ENCODE results near the gene CHRNA4. TPM values are rescaled to one million over a fixed set of nuclear protein-coding genes. Genes with fewer than 3 reads are reported as not detected.
A peak's percentile ranks its signal among the peaks of the same experiment; 100 is the strongest.

Gene CHRNA4
- total and polyA plus RNA-seq, 2 of the 13 experiments (the other 11 are each of a cell fraction or from before 2014, with no cell fraction given), result not detected

- POLR2A ChIA-PET, result no interaction called here
- Histone ChIP-seq H3K9me3 (ENCODE audit: low read length) (no peaks in the 10 kb centered on the region), H2AFZ (ENCODE audit: low read length) (no peak overlapping the region), H3K4me3 (replicated peaks in 1 of 3; ENCODE audit: insufficient read depth in 1 of 3, low read depth in 2 of 3, low read length in 3 of 3) (no peak overlapping the region), H3K4me2 (ENCODE audit: low read depth, low read length) (no peak overlapping the region), H3K9ac (ENCODE audit: insufficient read depth, low read depth, low read length) (no peak overlapping the region), H3K27me3 (ENCODE audit: control insufficient read depth in 1 of 2, insufficient read depth in 2 of 2, low read length in 2 of 2) (peaks cover 13 to 74% of the 10 kb centered on the region in 2 experiments), H3K36me3 (replicated peaks in 1 of 2; ENCODE audit: control insufficient read depth in 1 of 2, insufficient read depth in 2 of 2, low read length in 2 of 2) (no peaks in the 10 kb centered on the region), H4K20me1 (ENCODE audit: insufficient read depth, low read length) (no peaks in the 10 kb centered on the region; the same call in 1 of the 2 replicates), H3K4me1 (ENCODE audit: insufficient read depth, low read length) (no peaks in the 10 kb centered on the region), H3K27ac (ENCODE audit: extremely low read length, insufficient read depth, low read length) (no peak overlapping the region), H3K79me2 (ENCODE audit: insufficient read depth, low read length) (no peaks in the 10 kb centered on the region)
- BruUV-seq (replicated peaks), result no TSS peak
- 15% methylated on average over 35 of the region's 37 CpGs for WGBS (ENCODE audit: low lambda C conversion rate)
- no peak for DNase-seq (ENCODE audit: low spot score)
- in situ Hi-C loops (cut with HindIII; ENCODE audit: extremely low pct_ligation_motif_present, low pct_unique_long_range_greater_than_20kb) (no loop called here), intact Hi-C loops (cut with micrococcal nuclease; ENCODE audit: unreplicated experiment) (no loop called here)
- peak; percentile 26 for FAIRE-seq
- CTCF ChIA-PET (ENCODE audit: low intra/inter-chr PET ratio, low total read pairs), result no interaction called here
- ATAC-seq, result peak; percentile 16; the same call in 2 of the 3 replicates
- TF ChIP-seq NR2F1 (CRISPR knock-in tag; IDR thresholded peaks at IDR 0.05), result no peak
- TF ChIP-seq ZNF614 (CRISPR knock-in tag; IDR thresholded peaks at IDR 0.05; ENCODE audit: borderline replicate concordance), result no peak
- no peak for TF ChIP-seq SATB2 (CRISPR knock-in tag; IDR thresholded peaks at IDR 0.05)
- TF ChIP-seq THAP7 (CRISPR knock-in tag; IDR thresholded peaks at IDR 0.05), result no peak
- TF ChIP-seq EZH2 (conservative IDR thresholded peaks at IDR 0.05; ENCODE audit: low read depth, low read length), result 0 out of 2 replicates have a peak, but pooled peaks have one; percentile 40
- TF ChIP-seq ZNF282 (IDR thresholded peaks at IDR 0.05; ENCODE audit: partially characterized antibody), result no peak
- TF ChIP-seq NFKB2 (CRISPR knock-in tag; IDR thresholded peaks at IDR 0.05; ENCODE audit: borderline replicate concordance), result peak; percentile 23; the same call in 1 of the 2 replicates
- no peak for TF ChIP-seq ZSCAN30 (CRISPR knock-in tag; IDR thresholded peaks at IDR 0.05)
- no peak for TF ChIP-seq ZNF687 (CRISPR knock-in tag; IDR thresholded peaks at IDR 0.05)
- TF ChIP-seq ZNF160 (CRISPR knock-in tag; IDR thresholded peaks at IDR 0.05), result no peak
- TF ChIP-seq MIER3 (CRISPR knock-in tag; IDR thresholded peaks at IDR 0.05; ENCODE audit: borderline replicate concordance), result no peak
- no peak for TF ChIP-seq ZNF558 (CRISPR knock-in tag; IDR thresholded peaks at IDR 0.05; ENCODE audit: borderline replicate concordance)
- no peak for TF ChIP-seq ZNF484 (CRISPR knock-in tag; IDR thresholded peaks at IDR 0.05; ENCODE audit: borderline replicate concordance, low read depth)
- no peak for TF ChIP-seq SNAPC2 (CRISPR knock-in tag; IDR thresholded peaks at IDR 0.05)
- no peak for TF ChIP-seq CSRNP2 (CRISPR knock-in tag; conservative IDR thresholded peaks at IDR 0.05; ENCODE audit: low read depth)
- no peak for TF ChIP-seq ZNF703 (CRISPR knock-in tag; IDR thresholded peaks at IDR 0.05; ENCODE audit: borderline replicate concordance)
Measured at GRCh38 chr20:63343460-63344445, 17.4 kb downstream of the CHRNA4 start.
